Glutamatergic neuron (in vitro differentiated cells): ENCODE data around the gene SMPD4. TPM values are rescaled to one million over a fixed set of nuclear protein-coding genes. Genes with fewer than 3 reads are reported as not detected.
"Not testable (repeated sequence)": the region's sequence is repeated elsewhere in the genome, so short reads cannot be mapped to it uniquely, and the experiment has no call there.

ENCODE experiments used
- DNase-seq: peaks from one replicate; pipeline ENCODE4 v3.0.0; 2022
- H3K27ac Mint-ChIP-seq: one replicate; pipeline ENCODE4 v1.8.0; 2020; ENCODE audit warnings: mild to moderate bottlenecking, mixed read lengths, inconsistent platforms; ENCODE audit not compliant: unreplicated experiment
- H3K27me3 Mint-ChIP-seq: one replicate; pipeline ENCODE4 v1.8.0; 2020; ENCODE audit warnings: mild to moderate bottlenecking, moderate library complexity, mixed read lengths, inconsistent platforms; ENCODE audit not compliant: unreplicated experiment
- H3K36me3 Mint-ChIP-seq: one replicate; pipeline ENCODE4 v1.8.0; 2020; ENCODE audit warnings: mild to moderate bottlenecking, mixed read lengths, inconsistent platforms; ENCODE audit not compliant: unreplicated experiment
- H3K4me1 Mint-ChIP-seq: one replicate; pipeline ENCODE4 v1.8.0; 2020; ENCODE audit warnings: mild to moderate bottlenecking, low read depth, mixed read lengths, inconsistent platforms; ENCODE audit not compliant: unreplicated experiment
- H3K4me3 Mint-ChIP-seq: one replicate; pipeline ENCODE4 v1.8.0; 2020; ENCODE audit warnings: mild to moderate bottlenecking, mixed read lengths, inconsistent platforms; ENCODE audit not compliant: unreplicated experiment
- H3K9me3 Mint-ChIP-seq: one replicate; pipeline ENCODE4 v1.8.0; 2020; ENCODE audit warnings: mild to moderate bottlenecking, moderate library complexity, mixed read lengths, inconsistent platforms; ENCODE audit not compliant: unreplicated experiment
- total RNA-seq: library from RNA; stranded (reverse); fragmentation: NEBNext Ultra II Directional; extraction: Animal tissue kit (Norgen Biotek cat#: 25700); gene quantifications from one replicate; pipeline ENCODE4 v1.2.1, GENCODE V29; 2021; ENCODE audit not compliant: unreplicated experiment
- TF ChIP-seq, protein P1 (sequence below): fragments of 200-600 bp; sonication (generic); IDR thresholded peaks from one replicate; pipeline ENCODE4 v1.5.0; 2021; ENCODE audit not compliant: partially characterized antibody, unreplicated experiment

The SMPD4 gene
- total RNA-seq, 1 donor from 2014 or later = 83.4 TPM

GRCh38 chr2:130169896-130170295, 11.5 kb downstream of the SMPD4 start:
- H3K27ac Mint-ChIP-seq = no peak overlapping the region
- no peak overlapping the region for H3K4me3 Mint-ChIP-seq
- TF ChIP-seq, protein P1, sequence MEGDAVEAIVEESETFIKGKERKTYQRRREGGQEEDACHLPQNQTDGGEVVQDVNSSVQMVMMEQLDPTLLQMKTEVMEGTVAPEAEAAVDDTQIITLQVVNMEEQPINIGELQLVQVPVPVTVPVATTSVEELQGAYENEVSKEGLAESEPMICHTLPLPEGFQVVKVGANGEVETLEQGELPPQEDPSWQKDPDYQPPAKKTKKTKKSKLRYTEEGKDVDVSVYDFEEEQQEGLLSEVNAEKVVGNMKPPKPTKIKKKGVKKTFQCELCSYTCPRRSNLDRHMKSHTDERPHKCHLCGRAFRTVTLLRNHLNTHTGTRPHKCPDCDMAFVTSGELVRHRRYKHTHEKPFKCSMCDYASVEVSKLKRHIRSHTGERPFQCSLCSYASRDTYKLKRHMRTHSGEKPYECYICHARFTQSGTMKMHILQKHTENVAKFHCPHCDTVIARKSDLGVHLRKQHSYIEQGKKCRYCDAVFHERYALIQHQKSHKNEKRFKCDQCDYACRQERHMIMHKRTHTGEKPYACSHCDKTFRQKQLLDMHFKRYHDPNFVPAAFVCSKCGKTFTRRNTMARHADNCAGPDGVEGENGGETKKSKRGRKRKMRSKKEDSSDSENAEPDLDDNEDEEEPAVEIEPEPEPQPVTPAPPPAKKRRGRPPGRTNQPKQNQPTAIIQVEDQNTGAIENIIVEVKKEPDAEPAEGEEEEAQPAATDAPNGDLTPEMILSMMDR = no peak
- H3K9me3 Mint-ChIP-seq = no peaks in the 10 kb centered on the region
- H3K4me1 Mint-ChIP-seq = no peaks in the 10 kb centered on the region
- peaks cover 6% of the 10 kb centered on the region for H3K36me3 Mint-ChIP-seq
- DNase-seq = no peak
- H3K27me3 Mint-ChIP-seq = peaks cover 2% of the 10 kb centered on the region

DNA sequence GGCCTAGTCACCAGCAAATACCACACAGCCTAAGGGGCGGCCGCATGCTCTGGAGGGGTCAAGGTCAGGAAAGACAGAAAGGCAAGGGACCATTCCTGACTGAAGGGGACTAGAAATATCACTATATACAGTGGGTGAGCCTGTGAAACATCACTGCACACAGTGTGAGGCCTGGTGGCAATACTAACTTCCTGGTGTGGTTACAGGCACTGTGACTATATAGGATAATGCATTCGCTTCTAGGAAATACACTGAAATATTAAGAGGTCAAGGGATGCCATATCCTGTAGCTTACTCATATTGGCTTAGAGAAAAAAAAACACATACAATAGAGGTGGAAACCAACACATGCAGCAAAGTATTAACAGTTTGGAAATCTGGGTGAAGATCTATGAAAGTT, 12.2 kb downstream of the SMPD4 start:
- H3K36me3 Mint-ChIP-seq, H3K27me3 Mint-ChIP-seq, H3K9me3 Mint-ChIP-seq, H3K4me1 Mint-ChIP-seq, H3K4me3 Mint-ChIP-seq, DNase-seq, H3K27ac Mint-ChIP-seq: not testable (repeated sequence)

GRCh38 chr2:130166611-130167010, 14.8 kb downstream of the SMPD4 start:
- H3K27ac Mint-ChIP-seq, H3K27me3 Mint-ChIP-seq, DNase-seq, H3K36me3 Mint-ChIP-seq, H3K9me3 Mint-ChIP-seq, H3K4me3 Mint-ChIP-seq, H3K4me1 Mint-ChIP-seq: not testable (repeated sequence)

- Mint-ChIP-seq H3K9me3 (no peaks in the 10 kb centered on the region), H3K27me3 (peaks cover 5% of the 10 kb centered on the region), H3K27ac (no peak overlapping the region), H3K4me1 (no peaks in the 10 kb centered on the region), H3K4me3 (no peak overlapping the region), H3K36me3 (peaks cover 6% of the 10 kb centered on the region)
- no peak for DNase-seq
- TF ChIP-seq, protein P1 = no peak
Measured at GRCh38 chr2:130165293-130166016, 15.9 kb downstream of the SMPD4 start.

GRCh38 chr2:130162968-130163367, 18.4 kb downstream of the SMPD4 start:
- H3K27me3 Mint-ChIP-seq = peaks cover 5% of the 10 kb centered on the region
- no peak overlapping the region for H3K27ac Mint-ChIP-seq
- TF ChIP-seq, protein P1 = no peak
- no peak for DNase-seq
- no peaks in the 10 kb centered on the region for H3K4me1 Mint-ChIP-seq
- H3K4me3 Mint-ChIP-seq = no peak overlapping the region
- H3K36me3 Mint-ChIP-seq = peaks cover 6% of the 10 kb centered on the region
- peaks cover 1% of the 10 kb centered on the region for H3K9me3 Mint-ChIP-seq

GRCh38 chr2:130162486-130162885, 18.9 kb downstream of the SMPD4 start:
- H3K27me3 Mint-ChIP-seq, DNase-seq, H3K9me3 Mint-ChIP-seq, H3K4me1 Mint-ChIP-seq, H3K27ac Mint-ChIP-seq, H3K4me3 Mint-ChIP-seq, H3K36me3 Mint-ChIP-seq: not testable (repeated sequence)

DNA sequence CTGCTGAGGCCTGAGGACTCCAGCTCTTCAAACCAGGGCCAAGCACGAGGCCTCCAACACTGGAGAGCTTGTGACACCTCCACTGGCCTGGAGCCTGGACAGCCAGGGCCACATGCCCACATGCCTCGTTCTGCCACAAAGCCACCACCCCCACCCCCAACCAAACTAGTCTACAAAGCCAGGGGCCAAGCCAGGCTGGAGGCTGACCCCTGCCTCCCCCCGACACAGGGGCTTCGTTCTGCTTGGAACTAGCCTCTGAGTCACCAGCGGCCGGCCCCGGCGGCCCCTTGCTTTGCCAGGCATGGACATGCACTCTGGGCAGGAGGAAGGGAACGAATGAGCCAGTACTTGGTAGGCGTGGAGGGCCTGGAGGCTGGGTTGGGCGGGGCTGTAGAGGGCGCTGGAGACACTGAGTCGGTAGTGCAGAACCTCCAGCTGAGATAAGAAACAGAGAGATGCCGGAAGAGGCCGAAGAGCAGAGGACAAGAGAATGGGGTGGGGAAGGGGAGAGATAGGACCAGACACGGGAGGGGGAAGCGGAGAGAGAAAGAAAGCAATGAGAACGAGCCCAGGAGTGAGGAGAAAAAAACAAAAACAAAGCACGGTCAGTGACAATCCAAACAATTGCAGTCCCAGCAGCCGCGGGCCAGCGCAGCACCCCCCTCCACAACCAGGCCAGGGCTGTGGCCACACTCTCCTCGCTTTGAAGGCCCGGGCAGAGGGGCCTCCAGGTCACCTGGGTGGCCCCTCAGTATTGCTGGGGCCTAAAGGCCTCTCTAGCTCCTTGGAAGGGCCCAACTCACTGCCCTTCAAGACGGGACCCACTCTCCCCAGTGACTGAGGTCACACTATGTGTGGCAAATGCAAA, 20.3 kb downstream of the SMPD4 start:
- H3K4me3 Mint-ChIP-seq, H3K27me3 Mint-ChIP-seq, H3K9me3 Mint-ChIP-seq, H3K36me3 Mint-ChIP-seq, H3K4me1 Mint-ChIP-seq, DNase-seq, H3K27ac Mint-ChIP-seq: not testable (repeated sequence)
